SK-N-SH treated with all-trans-retinoic acid at 6 μM for 48 hours (cell line): ENCODE results near the gene DNASE1.

Experiments used
- ARNTL ChIP-seq: fragments of 450-650 bp; formaldehyde crosslinking; IDR thresholded peaks from 2 replicates; pipeline ENCODE4 v1.5.0; 2020; ENCODE audit warnings: low read depth, mild to moderate bottlenecking, moderate library complexity, borderline replicate concordance
- BACH2 ChIP-seq: fragments of 250-450 bp; sonication (Bioruptor Pico); IDR thresholded peaks from 2 replicates; pipeline ENCODE4 v1.9.0; 2021; ENCODE audit warnings: mild to moderate bottlenecking, borderline replicate concordance
- RARB ChIP-seq: fragments of 250-450 bp; sonication (Bioruptor Pico); IDR thresholded peaks from 2 replicates; pipeline ENCODE4 v1.8.0; 2021; ENCODE audit warnings: mild to moderate bottlenecking, moderate library complexity
- TCF4 ChIP-seq: fragments of 250-450 bp; sonication (Bioruptor Pico); IDR thresholded peaks from 2 replicates; pipeline ENCODE4 v1.8.0; 2021; ENCODE audit warnings: mild to moderate bottlenecking, moderate library complexity, borderline replicate concordance
- TOX ChIP-seq: fragments of 250-450 bp; sonication (Bioruptor Pico); IDR thresholded peaks from 2 replicates; pipeline ENCODE4 v1.8.0; 2021; ENCODE audit warnings: mild to moderate bottlenecking, moderate library complexity, borderline replicate concordance
- ZFP3 ChIP-seq: fragments of 250-450 bp; sonication (Bioruptor Pico); IDR thresholded peaks from 2 replicates; pipeline ENCODE4 v1.5.0; 2020; ENCODE audit warnings: mild to moderate bottlenecking, moderate library complexity
- ZFP30 ChIP-seq: fragments of 450-650 bp; formaldehyde crosslinking; IDR thresholded peaks from 2 replicates; pipeline ENCODE4 v1.5.0; 2022; ENCODE audit warnings: mild to moderate bottlenecking, moderate library complexity
- TF ChIP-seq, protein P1 (sequence below): fragments of 250-450 bp; sonication (Bioruptor Pico); IDR thresholded peaks from 2 replicates; pipeline ENCODE4 v1.8.0; 2020; ENCODE audit warnings: mild to moderate bottlenecking, moderate library complexity, borderline replicate concordance
- TF ChIP-seq, protein P2 (sequence below): fragments of 250-450 bp; sonication (Bioruptor Pico); IDR thresholded peaks from 2 replicates; pipeline ENCODE4 v1.5.1; 2020; ENCODE audit warnings: low read depth, mild to moderate bottlenecking, moderate library complexity
- TF ChIP-seq, protein P3 (sequence below): fragments of 250-450 bp; sonication (Bioruptor Pico); IDR thresholded peaks from 2 replicates; pipeline ENCODE4 v1.5.0; 2020; ENCODE audit warnings: mild to moderate bottlenecking, moderate library complexity

DNA sequence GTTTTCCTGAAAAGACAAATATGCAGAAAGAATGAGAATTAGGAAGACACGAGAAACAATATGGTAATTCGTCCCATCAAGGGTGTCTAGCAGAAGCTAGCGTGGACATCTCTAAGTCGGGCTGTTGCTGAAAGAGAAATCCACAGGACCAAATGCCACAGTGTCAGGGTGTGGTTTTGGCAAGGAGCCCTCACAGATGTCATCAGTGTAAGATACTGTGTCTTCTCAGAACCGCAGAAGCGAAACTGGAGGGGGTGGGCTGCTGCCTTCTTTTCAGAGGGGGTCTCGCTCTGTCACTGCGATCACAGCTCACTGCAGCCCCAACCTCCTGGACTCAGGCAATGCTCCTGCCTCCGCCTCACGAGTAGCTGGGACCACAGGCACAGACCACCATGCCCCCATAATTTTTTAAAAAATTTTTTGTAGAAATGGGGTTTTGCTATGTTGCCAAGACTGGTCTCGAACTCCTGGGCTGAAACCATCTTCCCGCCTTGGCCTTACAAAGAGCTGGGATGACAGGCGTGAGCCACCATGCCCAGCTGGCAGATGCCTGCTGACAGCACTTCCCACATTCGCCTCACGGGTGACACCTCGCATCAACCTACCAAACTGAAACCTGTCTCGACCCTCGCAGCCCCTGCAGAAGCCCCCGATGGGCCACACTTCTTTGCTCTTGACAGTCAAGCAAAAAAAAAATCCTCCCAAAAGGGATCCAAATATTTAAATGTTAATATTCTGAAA, 36.7 kb downstream of the DNASE1 start:
- no peak for TF ChIP-seq BACH2 (CRISPR knock-in tag)
- TF ChIP-seq TCF4 (CRISPR knock-in tag) = no peak
- TF ChIP-seq, protein P1, sequence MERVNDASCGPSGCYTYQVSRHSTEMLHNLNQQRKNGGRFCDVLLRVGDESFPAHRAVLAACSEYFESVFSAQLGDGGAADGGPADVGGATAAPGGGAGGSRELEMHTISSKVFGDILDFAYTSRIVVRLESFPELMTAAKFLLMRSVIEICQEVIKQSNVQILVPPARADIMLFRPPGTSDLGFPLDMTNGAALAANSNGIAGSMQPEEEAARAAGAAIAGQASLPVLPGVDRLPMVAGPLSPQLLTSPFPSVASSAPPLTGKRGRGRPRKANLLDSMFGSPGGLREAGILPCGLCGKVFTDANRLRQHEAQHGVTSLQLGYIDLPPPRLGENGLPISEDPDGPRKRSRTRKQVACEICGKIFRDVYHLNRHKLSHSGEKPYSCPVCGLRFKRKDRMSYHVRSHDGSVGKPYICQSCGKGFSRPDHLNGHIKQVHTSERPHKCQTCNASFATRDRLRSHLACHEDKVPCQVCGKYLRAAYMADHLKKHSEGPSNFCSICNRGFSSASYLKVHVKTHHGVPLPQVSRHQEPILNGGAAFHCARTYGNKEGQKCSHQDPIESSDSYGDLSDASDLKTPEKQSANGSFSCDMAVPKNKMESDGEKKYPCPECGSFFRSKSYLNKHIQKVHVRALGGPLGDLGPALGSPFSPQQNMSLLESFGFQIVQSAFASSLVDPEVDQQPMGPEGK (CRISPR knock-in tag) = no peak
- no peak for TF ChIP-seq ZFP3 (CRISPR knock-in tag)
- TF ChIP-seq, protein P2, sequence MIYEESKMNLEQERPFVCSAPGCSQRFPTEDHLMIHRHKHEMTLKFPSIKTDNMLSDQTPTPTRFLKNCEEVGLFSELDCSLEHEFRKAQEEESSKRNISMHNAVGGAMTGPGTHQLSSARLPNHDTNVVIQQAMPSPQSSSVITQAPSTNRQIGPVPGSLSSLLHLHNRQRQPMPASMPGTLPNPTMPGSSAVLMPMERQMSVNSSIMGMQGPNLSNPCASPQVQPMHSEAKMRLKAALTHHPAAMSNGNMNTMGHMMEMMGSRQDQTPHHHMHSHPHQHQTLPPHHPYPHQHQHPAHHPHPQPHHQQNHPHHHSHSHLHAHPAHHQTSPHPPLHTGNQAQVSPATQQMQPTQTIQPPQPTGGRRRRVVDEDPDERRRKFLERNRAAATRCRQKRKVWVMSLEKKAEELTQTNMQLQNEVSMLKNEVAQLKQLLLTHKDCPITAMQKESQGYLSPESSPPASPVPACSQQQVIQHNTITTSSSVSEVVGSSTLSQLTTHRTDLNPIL (CRISPR knock-in tag) = no peak
- TF ChIP-seq, protein P3, sequence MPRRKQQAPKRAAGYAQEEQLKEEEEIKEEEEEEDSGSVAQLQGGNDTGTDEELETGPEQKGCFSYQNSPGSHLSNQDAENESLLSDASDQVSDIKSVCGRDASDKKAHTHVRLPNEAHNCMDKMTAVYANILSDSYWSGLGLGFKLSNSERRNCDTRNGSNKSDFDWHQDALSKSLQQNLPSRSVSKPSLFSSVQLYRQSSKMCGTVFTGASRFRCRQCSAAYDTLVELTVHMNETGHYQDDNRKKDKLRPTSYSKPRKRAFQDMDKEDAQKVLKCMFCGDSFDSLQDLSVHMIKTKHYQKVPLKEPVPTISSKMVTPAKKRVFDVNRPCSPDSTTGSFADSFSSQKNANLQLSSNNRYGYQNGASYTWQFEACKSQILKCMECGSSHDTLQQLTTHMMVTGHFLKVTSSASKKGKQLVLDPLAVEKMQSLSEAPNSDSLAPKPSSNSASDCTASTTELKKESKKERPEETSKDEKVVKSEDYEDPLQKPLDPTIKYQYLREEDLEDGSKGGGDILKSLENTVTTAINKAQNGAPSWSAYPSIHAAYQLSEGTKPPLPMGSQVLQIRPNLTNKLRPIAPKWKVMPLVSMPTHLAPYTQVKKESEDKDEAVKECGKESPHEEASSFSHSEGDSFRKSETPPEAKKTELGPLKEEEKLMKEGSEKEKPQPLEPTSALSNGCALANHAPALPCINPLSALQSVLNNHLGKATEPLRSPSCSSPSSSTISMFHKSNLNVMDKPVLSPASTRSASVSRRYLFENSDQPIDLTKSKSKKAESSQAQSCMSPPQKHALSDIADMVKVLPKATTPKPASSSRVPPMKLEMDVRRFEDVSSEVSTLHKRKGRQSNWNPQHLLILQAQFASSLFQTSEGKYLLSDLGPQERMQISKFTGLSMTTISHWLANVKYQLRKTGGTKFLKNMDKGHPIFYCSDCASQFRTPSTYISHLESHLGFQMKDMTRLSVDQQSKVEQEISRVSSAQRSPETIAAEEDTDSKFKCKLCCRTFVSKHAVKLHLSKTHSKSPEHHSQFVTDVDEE = no peak
- no peak for TF ChIP-seq ZFP30 (CRISPR knock-in tag)
- no peak for TF ChIP-seq RARB (CRISPR knock-in tag)
- no peak for TF ChIP-seq ARNTL
- TF ChIP-seq TOX (CRISPR knock-in tag) = no peak
